Lower leg skin (tissue), 4 donors: ENCODE results near the gene LIMD2. TPM values are rescaled to one million over a fixed set of nuclear protein-coding genes. Genes with fewer than 3 reads are reported as not detected.

ENCODE experiments used
- DNase-seq, 2 donors: peaks; one replicate each; pipeline ENCODE4 v3.0.0-alpha.2; 2019; ENCODE audit warnings: low spot score in 2 of 2
- H3K4me3 ChIP-seq: fragments of 200-600 bp; sonication (generic); 2 replicates; pipeline ENCODE4 v1.5.1; 2017; ENCODE audit warnings: mild to moderate bottlenecking, low read depth; ENCODE audit not compliant: poor library complexity, severe bottlenecking
- CTCF ChIP-seq, 3 donors: fragments of 450-650 bp; IDR thresholded peaks; one replicate each; pipeline ENCODE4 v1.5.1; 2016; ENCODE audit warnings: antibody characterized with exemption in 3 of 3, mild to moderate bottlenecking in 3 of 3, moderate library complexity in 2 of 3
- POLR2A ChIP-seq, 2 donors: fragments of 450-650 bp; IDR thresholded peaks; one replicate each; pipeline ENCODE4 v1.6.1; 2016 to 2017; ENCODE audit warnings: antibody characterized with exemption in 2 of 2, mild to moderate bottlenecking in 1 of 2, moderate library complexity in 1 of 2
- WGBS, 2 donors: methylation state at CpG; one replicate each; pipeline ENCODE4 v1.1.5; 2018; 5-methylcytosine and 5-hydroxymethylcytosine counted together
- intact Hi-C: fragments of 100-400 bp; cut with DNase I; formaldehyde crosslinking; loops from one replicate; pipeline ENCODE4 v1.15.0; 2023; ENCODE audit warnings: low total_unique reads
- total RNA-seq, 4 donors: library from RNA; depleted of rRNA; stranded (reverse); fragments of >200 nt; gene quantifications; one replicate each; pipeline ENCODE4 v1.1.0, GENCODE V29; 2016

LIMD2 gene
- 1 to 10 TPM; 3.3 to 9.0 (median 4.8) TPM for total RNA-seq

GRCh38 chr17:63699638-63700527, at the start of gene LIMD2:
TSS of gene LIMD2 (minus strand) at chr17:63700125. CDS start at chr17:63699298, 827 bp downstream.
- no peak within 1 kb of the TSS for H3K4me3 ChIP-seq
- no peak for TF ChIP-seq POLR2A (IDR thresholded peaks at IDR 0.05)
- TF ChIP-seq CTCF (IDR thresholded peaks at IDR 0.05), result no peak
- intact Hi-C loops, result no loop called here
- peak in 1 of 2 donors; percentile 91 for DNase-seq
- 0% methylated on average over 5 of the region's 133 CpGs; no CpG with 5 or more reads in 1 of the 2 donors for WGBS, 2 donors

GRCh38 chr17:63741408-63742173, 41.7 kb upstream of the LIMD2 start, which contains the start of gene STRADA:
TSS of gene STRADA (minus strand) at chr17:63741799. CDS start at chr17:63728369, 13,430 bp downstream.
- intact Hi-C loops, result no loop called here
- no peak for TF ChIP-seq CTCF (IDR thresholded peaks at IDR 0.05)
- peak in 1 of 2 donors; percentile 11 for TF ChIP-seq POLR2A (IDR thresholded peaks at IDR 0.05)

GRCh38 chr17:63741143-63741407, 41.1 kb upstream of the LIMD2 start:
- intact Hi-C loops, result no loop called here
- TF ChIP-seq POLR2A (IDR thresholded peaks at IDR 0.05), result no peak
- TF ChIP-seq CTCF (IDR thresholded peaks at IDR 0.05), result no peak
- no peak for DNase-seq
- H3K4me3 ChIP-seq, result peak overlapping the region; percentile 68
- 0 to 1% methylated on average over 14 of the region's 14 CpGs for WGBS, 2 donors

More at GRCh38 chr17:63741408-63742173, 41.7 kb upstream of the LIMD2 start, which contains the start of gene STRADA:
- H3K4me3 ChIP-seq, result peak within 1 kb of the TSS; percentile 68
- DNase-seq, result peak; percentile 99 to 100
- WGBS, 2 donors, result 0 to 1% methylated on average over 27 to 46 of the region's 61 CpGs

GRCh38 chr17:63740464-63741142, 40.7 kb upstream of the LIMD2 start:
- 27 to 29% methylated on average over 12 of the region's 12 CpGs for WGBS, 2 donors
- DNase-seq, result no peak
- TF ChIP-seq POLR2A (IDR thresholded peaks at IDR 0.05) (no peak), CTCF (IDR thresholded peaks at IDR 0.05) (no peak)
- H3K4me3 ChIP-seq, result peak overlapping the region; percentile 68
- intact Hi-C loops, result no loop called here

GRCh38 chr17:63735691-63736090, 35.8 kb upstream of the LIMD2 start:
- TF ChIP-seq POLR2A (IDR thresholded peaks at IDR 0.05), result no peak
- TF ChIP-seq CTCF (IDR thresholded peaks at IDR 0.05), result no peak
- DNase-seq, result no peak
- no peak overlapping the region for H3K4me3 ChIP-seq
- 96% methylated on average over 8 of the region's 8 CpGs for WGBS, 2 donors
- intact Hi-C loops, result no loop called here
